A549 (cell line): ENCODE measurements around the gene ACTN2. TPM values are rescaled to one million over a fixed set of nuclear protein-coding genes. Genes with fewer than 3 reads are reported as not detected.

ENCODE experiments used
- ATAC-seq, 2 experiments: fragments of 200-7000 bp in 1 of 2; fragments of >200 bp in 1 of 2; cut with Nextera tagmentation in 1 of 2; cut with Tn5 transposase in 1 of 2; 3 replicates each; pipeline versions ENCODE4 v1.8.0 to v1.9.1; 2018 to 2020; ENCODE audit warnings: mild to moderate bottlenecking in 1 of 2, moderate library complexity in 1 of 2
- CTCF ChIA-PET: fragments of 300-600 bp; sonication (Branson Sonifier 250); formaldehyde crosslinking; extraction: SDS; loops from one replicate; lab custom pipeline; 2021; ENCODE audit warnings: antibody characterized with exemption, inconsistent platforms; lab: Yijun Ruan, JAX
- POLR2A ChIA-PET: fragments of 350-600 bp; formaldehyde crosslinking; extraction: SDS; loops from one replicate; lab custom pipeline; 2021; ENCODE audit warnings: antibody characterized with exemption, inconsistent platforms; lab: Yijun Ruan, JAX
- DNase-seq, 2 experiments: peaks; one replicate each; pipeline versions ENCODE4 v3.0.0 to v3.0.0-alpha.2; 2011 to 2016; ENCODE audit warnings: low read depth in 1 of 2, low spot score in 1 of 2
- FAIRE-seq: peaks from 2 replicates; lab custom pipeline; 2011; peaks lifted over from hg19 to GRCh38; lab: Jason Lieb, UNC
- H3K27ac ChIP-seq, 2 experiments: fragments of >200 bp; sonication (Bioruptor Twin); formaldehyde crosslinking; 3 replicates each; pipeline ENCODE4 v1.5.1; 2016 to 2017
- H3K4me1 ChIP-seq: fragments of >200 bp; sonication (Bioruptor Twin); formaldehyde crosslinking; 3 replicates; pipeline ENCODE4 v1.6.1; 2016
- H3K4me2 ChIP-seq: fragments of >200 bp; sonication (Bioruptor Twin); formaldehyde crosslinking; 3 replicates; pipeline ENCODE4 v1.6.1; 2016
- H3K4me3 ChIP-seq: fragments of >200 bp; sonication (Bioruptor Twin); formaldehyde crosslinking; 3 replicates; pipeline ENCODE4 v1.5.1; 2016
- H3K9me3 ChIP-seq: fragments of >200 bp; sonication (Bioruptor Twin); formaldehyde crosslinking; 3 replicates; pipeline ENCODE4 v1.6.1; 2016
- ATOH8 ChIP-seq: fragments of 250-450 bp; sonication (Bioruptor Pico); IDR thresholded peaks from 2 replicates; pipeline ENCODE4 v1.5.0; 2020; ENCODE audit warnings: low read depth, mild to moderate bottlenecking, moderate library complexity
- CBX2 ChIP-seq: fragments of 200-600 bp; sonication (generic); IDR thresholded peaks from 2 replicates; pipeline ENCODE4 v1.6.1; 2016; ENCODE audit warnings: low read depth, mild to moderate bottlenecking, borderline replicate concordance
- CBX8 ChIP-seq: fragments of 200-600 bp; sonication (generic); IDR thresholded peaks from 2 replicates; pipeline ENCODE4 v1.6.1; 2016
- CHD2 ChIP-seq: fragments of 150-350 bp; IDR thresholded peaks from 2 replicates; pipeline ENCODE4 v1.6.1; 2014; ENCODE audit warnings: low read length; ENCODE audit not compliant: partially characterized antibody
- CHD4 ChIP-seq: fragments of 200-600 bp; sonication (generic); IDR thresholded peaks from 2 replicates; pipeline ENCODE4 v1.6.1; 2016; ENCODE audit warnings: antibody characterized with exemption, mild to moderate bottlenecking, borderline replicate concordance
- ESRRA ChIP-seq: fragments of 150-350 bp; IDR thresholded peaks from 2 replicates; pipeline ENCODE4 v1.6.1; 2014; ENCODE audit warnings: mild to moderate bottlenecking, low read length, borderline replicate concordance
- FOSB ChIP-seq: fragments of 250-450 bp; sonication (Bioruptor Pico); IDR thresholded peaks from 2 replicates; pipeline ENCODE4 v1.5.0; 2020; ENCODE audit warnings: mild to moderate bottlenecking, moderate library complexity
- GATA3 ChIP-seq: IDR thresholded peaks from 2 replicates; pipeline ENCODE4 v1.6.1; 2012; ENCODE audit warnings: borderline replicate concordance
- HEYL ChIP-seq: fragments of 250-450 bp; sonication (Bioruptor Pico); IDR thresholded peaks from 2 replicates; pipeline ENCODE4 v1.8.0; 2021; ENCODE audit warnings: mild to moderate bottlenecking, moderate library complexity
- HOXA7 ChIP-seq: fragments of 250-450 bp; sonication (Bioruptor Pico); IDR thresholded peaks from 2 replicates; pipeline ENCODE4 v1.5.0; 2020; ENCODE audit warnings: mild to moderate bottlenecking, moderate library complexity
- HOXB13 ChIP-seq: fragments of 250-450 bp; sonication (Bioruptor Pico); IDR thresholded peaks from 2 replicates; pipeline ENCODE4 v1.5.0; 2020; ENCODE audit warnings: low read depth, mild to moderate bottlenecking, moderate library complexity
- MAX ChIP-seq: IDR thresholded peaks from 2 replicates; pipeline ENCODE4 v1.6.1; 2012
- MYC ChIP-seq: IDR thresholded peaks from 2 replicates; pipeline ENCODE4 v1.6.1; 2012; ENCODE audit warnings: mild to moderate bottlenecking, inconsistent platforms, low read length, improper control_type of control experiment, borderline replicate concordance
- NPAS2 ChIP-seq: fragments of 250-450 bp; sonication (Bioruptor Pico); IDR thresholded peaks from 2 replicates; pipeline ENCODE4 v1.8.0; 2022; ENCODE audit warnings: mild to moderate bottlenecking, moderate library complexity, borderline replicate concordance
- PHF8 ChIP-seq: fragments of 200-600 bp; sonication (generic); IDR thresholded peaks from 2 replicates; pipeline ENCODE4 v1.6.1; 2016; ENCODE audit warnings: low read depth, mild to moderate bottlenecking, antibody characterized with exemption, moderate library complexity, borderline replicate concordance
- POLR2A ChIP-seq: IDR thresholded peaks from 2 replicates; pipeline ENCODE4 v1.6.1; 2012; ENCODE audit warnings: mild to moderate bottlenecking, low read length
- RCOR1 ChIP-seq: fragments of 150-350 bp; IDR thresholded peaks from 2 replicates; pipeline ENCODE4 v1.6.1; 2014; ENCODE audit warnings: antibody characterized with exemption, low read length, low read depth
- ZFP36 ChIP-seq: fragments of 450-650 bp; IDR thresholded peaks from 2 replicates; pipeline ENCODE4 v1.6.1; 2014; ENCODE audit warnings: borderline replicate concordance; ENCODE audit not compliant: partially characterized antibody
- WGBS: methylation state at CpG from one replicate; pipeline ENCODE4 v1.1.6; 2017; ENCODE audit errors: missing lambda C conversion rate; 5-methylcytosine and 5-hydroxymethylcytosine counted together
- polyA plus RNA-seq, 4 experiments: library from polyadenylated mRNA; depleted of rRNA in 3 of 4; stranded (reverse); fragments of >200 nt; fragmentation: RNase III in 1 of 4; extraction: RNeasy Plus Mini Kit Qiagen cat#74134 plus additional on column Dnase treatment in 1 of 4; gene quantifications; 2 replicates in 3 of 4; 3 replicates in 1 of 4; pipeline ENCODE4 v1.2.3, GENCODE V29; 2011 to 2017
- TF ChIP-seq, protein P1 (sequence below): fragments of 150-350 bp; IDR thresholded peaks from 2 replicates; pipeline ENCODE4 v1.6.1; 2014; ENCODE audit warnings: low read depth, mild to moderate bottlenecking, low read length
- TF ChIP-seq, protein P2 (sequence below): IDR thresholded peaks from 2 replicates; pipeline ENCODE4 v1.6.1; 2012; ENCODE audit warnings: low read depth, borderline replicate concordance

ACTN2 gene
- polyA plus RNA-seq, 2 of the 4 experiments (the other 2 are of a cell fraction), result not detected

- Histone ChIP-seq H3K4me2 (no peak overlapping the region), H3K27ac (no peak overlapping the region), H3K9me3 (no peaks in the 10 kb centered on the region), H3K4me3 (no peak overlapping the region), H3K4me1 (no peaks in the 10 kb centered on the region)
- WGBS, result 81% methylated on average over 22 of the region's 22 CpGs
- POLR2A ChIA-PET, result no interaction called here
- no peak for ATAC-seq
- CTCF ChIA-PET, result no interaction called here
- DNase-seq, result no peak
- no peak for FAIRE-seq
- TF ChIP-seq FOSB (no peak), GATA3 (no peak), CBX2 (no peak)
- TF ChIP-seq, protein P1, sequence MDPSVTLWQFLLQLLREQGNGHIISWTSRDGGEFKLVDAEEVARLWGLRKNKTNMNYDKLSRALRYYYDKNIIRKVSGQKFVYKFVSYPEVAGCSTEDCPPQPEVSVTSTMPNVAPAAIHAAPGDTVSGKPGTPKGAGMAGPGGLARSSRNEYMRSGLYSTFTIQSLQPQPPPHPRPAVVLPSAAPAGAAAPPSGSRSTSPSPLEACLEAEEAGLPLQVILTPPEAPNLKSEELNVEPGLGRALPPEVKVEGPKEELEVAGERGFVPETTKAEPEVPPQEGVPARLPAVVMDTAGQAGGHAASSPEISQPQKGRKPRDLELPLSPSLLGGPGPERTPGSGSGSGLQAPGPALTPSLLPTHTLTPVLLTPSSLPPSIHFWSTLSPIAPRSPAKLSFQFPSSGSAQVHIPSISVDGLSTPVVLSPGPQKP, result no peak
- TF ChIP-seq, protein P2, sequence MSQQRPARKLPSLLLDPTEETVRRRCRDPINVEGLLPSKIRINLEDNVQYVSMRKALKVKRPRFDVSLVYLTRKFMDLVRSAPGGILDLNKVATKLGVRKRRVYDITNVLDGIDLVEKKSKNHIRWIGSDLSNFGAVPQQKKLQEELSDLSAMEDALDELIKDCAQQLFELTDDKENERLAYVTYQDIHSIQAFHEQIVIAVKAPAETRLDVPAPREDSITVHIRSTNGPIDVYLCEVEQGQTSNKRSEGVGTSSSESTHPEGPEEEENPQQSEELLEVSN, result no peak
- TF ChIP-seq, all 56 proteins: peak for 0
These were observed 58.2 kb downstream of the ACTN2 start for GRCh38 chr1:236744533-236744932.

DNA sequence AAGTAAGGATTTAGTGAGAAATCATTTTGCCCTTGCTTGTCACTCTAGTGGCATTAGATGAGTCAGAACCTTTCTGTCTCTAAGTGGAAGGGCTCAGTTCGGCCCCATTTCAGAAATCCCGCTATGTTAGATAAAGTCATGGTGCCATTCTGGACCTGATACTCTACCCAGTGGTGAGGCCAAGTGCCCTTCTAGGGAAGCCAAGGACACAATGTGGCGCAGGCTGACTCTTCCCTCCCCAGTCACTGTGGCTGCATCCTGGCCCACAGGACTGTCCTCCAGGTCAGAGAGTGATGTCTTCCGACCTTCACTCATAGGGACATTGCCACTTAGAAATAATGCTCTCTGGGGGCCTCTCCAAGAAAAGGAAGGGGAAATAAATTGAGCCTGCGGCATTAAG lies 60.5 kb downstream of the ACTN2 start:
- no peaks in the 10 kb centered on the region for H3K4me1 ChIP-seq
- FAIRE-seq, result no peak
- WGBS, result 65% methylated on average over 4 of the region's 5 CpGs
- H3K27ac ChIP-seq, result no peak overlapping the region
- H3K9me3 ChIP-seq, result no peaks in the 10 kb centered on the region
- no peak overlapping the region for H3K4me2 ChIP-seq
- DNase-seq, result no peak
- TF ChIP-seq RCOR1, result no peak
- no peak for TF ChIP-seq ZFP36
- no peak for TF ChIP-seq CBX8
- TF ChIP-seq POLR2A, result no peak
- TF ChIP-seq HOXA7, result no peak
- TF ChIP-seq CHD2, result no peak
- no peak for TF ChIP-seq HEYL (CRISPR knock-in tag)
- TF ChIP-seq, protein P2, result no peak
- no peak overlapping the region for H3K4me3 ChIP-seq
- ChIA-PET CTCF (no interaction called here), POLR2A (no interaction called here)
- no peak for ATAC-seq

- DNase-seq (no peak), ATAC-seq (no peak), FAIRE-seq (no peak)
- ChIA-PET CTCF (interaction anchor here (0.5 to 3.4 kb wide), 3 partner anchors 12 to 52 kb away, joined by 5 to 13 read pairs (median 8); no protein-coding TSS in a partner anchor), POLR2A (no interaction called here)
- WGBS, result 51% methylated on average over 6 of the region's 6 CpGs
- H3K4me2 ChIP-seq, result no peak overlapping the region
- no peaks in the 10 kb centered on the region for H3K4me1 ChIP-seq
- H3K4me3 ChIP-seq, result no peak overlapping the region
- H3K9me3 ChIP-seq, result no peaks in the 10 kb centered on the region
- no peak overlapping the region for H3K27ac ChIP-seq
- TF ChIP-seq ESRRA, result no peak
- no peak for TF ChIP-seq MAX
- no peak for TF ChIP-seq PHF8
- TF ChIP-seq MYC, result no peak
- no peak for TF ChIP-seq NPAS2
- TF ChIP-seq GATA3, result no peak
- no peak for TF ChIP-seq RCOR1
- TF ChIP-seq HOXB13 (CRISPR knock-in tag), result no peak
- TF ChIP-seq ATOH8 (CRISPR knock-in tag), result no peak
- TF ChIP-seq CBX8, result no peak
- TF ChIP-seq CHD4, result no peak
These were observed 61.1 kb downstream of the ACTN2 start for GRCh38 chr1:236747311-236747985.
